Mammary epithelial cell (primary cell): ENCODE results near the gene ACO2.

Source experiments
- CTCF ChIP-seq, 2 donors: IDR thresholded peaks in 1 of 2; conservative IDR thresholded peaks in 1 of 2; 2 replicates each; pipeline ENCODE4 v1.5.1; 2011 to 2012; ENCODE audit warnings: inconsistent platforms in 2 of 2, low read length in 2 of 2, mild to moderate bottlenecking in 2 of 2, control low read depth in 1 of 2, low read depth in 1 of 2; ENCODE audit not compliant: insufficient read depth in 1 of 2; ENCODE audit errors: extremely low read depth in 1 of 2
- EZH2 ChIP-seq: IDR thresholded peaks from 2 replicates; pipeline ENCODE4 v1.6.1; 2012; ENCODE audit warnings: low read length, inconsistent platforms, borderline replicate concordance

GRCh38 chr22:41481131-41481830 lies 12.4 kb downstream of the ACO2 start:
- TF ChIP-seq CTCF (conservative IDR thresholded peaks at IDR 0.05 in 1 of 2, IDR thresholded peaks at IDR 0.05 in 1 of 2; ENCODE audit: extremely low read depth in 1 of 2, insufficient read depth in 1 of 2, low read depth in 1 of 2, low read length in 2 of 2) (no peak), EZH2 (no peak)
